Trophoblast cell (in vitro differentiated cells and primary cell): Measurements from ENCODE around the gene HDAC11.

Source experiments
- DNase-seq, 2 donors: peaks; one replicate each; pipeline ENCODE4 v3.0.0-alpha.2; 2016
- H2AFZ ChIP-seq: 2 replicates; pipeline ENCODE4 v1.6.1; 2013; ENCODE audit warnings: low read length, moderate library complexity, mild to moderate bottlenecking; ENCODE audit not compliant: insufficient read depth, poor library complexity
- H2AK5ac ChIP-seq: 2 replicates; pipeline ENCODE4 v1.6.1; 2013; ENCODE audit warnings: mild to moderate bottlenecking, low read length
- H2BK120ac ChIP-seq: 2 replicates; pipeline ENCODE4 v1.6.1; 2013; ENCODE audit warnings: low read length, mild to moderate bottlenecking, moderate library complexity; ENCODE audit not compliant: insufficient read depth, poor library complexity
- H2BK12ac ChIP-seq: 2 replicates; pipeline ENCODE4 v1.6.1; 2013; ENCODE audit warnings: mild to moderate bottlenecking, low read length, moderate library complexity
- H2BK5ac ChIP-seq: 2 replicates; pipeline ENCODE4 v1.6.1; 2013; ENCODE audit warnings: low read length, low read depth, moderate library complexity, mild to moderate bottlenecking; ENCODE audit not compliant: poor library complexity
- H3K14ac ChIP-seq: 2 replicates; pipeline ENCODE4 v1.6.1; 2013; ENCODE audit warnings: mild to moderate bottlenecking, low read length
- H3K18ac ChIP-seq: 2 replicates; pipeline ENCODE4 v1.6.1; 2013; ENCODE audit warnings: mild to moderate bottlenecking, low read length
- H3K23ac ChIP-seq: 2 replicates; pipeline ENCODE4 v1.6.1; 2013; ENCODE audit warnings: low read length
- H3K27ac ChIP-seq: 2 replicates; pipeline ENCODE4 v1.5.1; 2013; ENCODE audit warnings: low read depth, mild to moderate bottlenecking, inconsistent platforms, low read length, moderate library complexity
- H3K27me3 ChIP-seq: 2 replicates; pipeline ENCODE4 v1.6.1; 2013; ENCODE audit warnings: inconsistent platforms, mild to moderate bottlenecking, low read length, moderate library complexity; ENCODE audit not compliant: insufficient read depth
- H3K36me3 ChIP-seq, 2 experiments: 1 replicate in 1 of 2; 2 replicates in 1 of 2; pipeline ENCODE4 v1.6.1; 2013; ENCODE audit warnings: low read length in 2 of 2, mild to moderate bottlenecking in 2 of 2, moderate library complexity in 1 of 2; ENCODE audit not compliant: insufficient read depth in 2 of 2, control insufficient read depth in 1 of 2
- H3K4ac ChIP-seq: 2 replicates; pipeline ENCODE4 v1.6.1; 2013; ENCODE audit warnings: low read depth, mild to moderate bottlenecking, low read length, moderate library complexity
- H3K4me1 ChIP-seq, 2 experiments: 1 replicate in 1 of 2; 2 replicates in 1 of 2; pipeline ENCODE4 v1.6.1; 2013; ENCODE audit warnings: low read length in 2 of 2, mild to moderate bottlenecking in 2 of 2, moderate library complexity in 1 of 2; ENCODE audit not compliant: insufficient read depth in 2 of 2, control insufficient read depth in 1 of 2
- H3K4me2 ChIP-seq: 2 replicates; pipeline ENCODE4 v1.6.1; 2013; ENCODE audit warnings: inconsistent platforms, mild to moderate bottlenecking, low read length, moderate library complexity
- H3K4me3 ChIP-seq: 2 replicates; pipeline ENCODE4 v1.5.1; 2013; ENCODE audit warnings: mild to moderate bottlenecking, low read depth, low read length, inconsistent platforms
- H3K79me1 ChIP-seq: one replicate; pipeline ENCODE4 v1.6.1; 2013; ENCODE audit warnings: low read length
- H3K79me2 ChIP-seq: 2 replicates; pipeline ENCODE4 v1.6.1; 2013; ENCODE audit warnings: low read length, mild to moderate bottlenecking; ENCODE audit not compliant: control insufficient read depth, insufficient read depth, poor library complexity
- H3K9ac ChIP-seq: 2 replicates; pipeline ENCODE4 v1.6.1; 2013; ENCODE audit warnings: mild to moderate bottlenecking, low read length
- H3K9me3 ChIP-seq: 2 replicates; pipeline ENCODE4 v1.6.1; 2013; ENCODE audit warnings: low read depth, mild to moderate bottlenecking, control low read depth, inconsistent platforms, low read length; ENCODE audit not compliant: insufficient read depth
- H4K12ac ChIP-seq: 2 replicates; pipeline ENCODE4 v1.6.1; 2013; ENCODE audit warnings: low read depth, mild to moderate bottlenecking, low read length, moderate library complexity
- H4K8ac ChIP-seq: 2 replicates; pipeline ENCODE4 v1.6.1; 2013; ENCODE audit warnings: low read depth, mild to moderate bottlenecking, low read length, moderate library complexity
- H4K91ac ChIP-seq: one replicate; pipeline ENCODE4 v1.6.1; 2013; ENCODE audit warnings: low read depth, mild to moderate bottlenecking, low read length, moderate library complexity
- WGBS: extraction: QIAGEN DNeasy Blood & Tissue Kit; methylation state at CpG from one replicate; pipeline ENCODE4 v1.1.7; 2013; ENCODE audit warnings: missing lambda C conversion rate; ENCODE audit not compliant: insufficient read length, insufficient coverage; ENCODE audit errors: extremely low coverage; 5-methylcytosine and 5-hydroxymethylcytosine counted together

The HDAC11 gene

DNA sequence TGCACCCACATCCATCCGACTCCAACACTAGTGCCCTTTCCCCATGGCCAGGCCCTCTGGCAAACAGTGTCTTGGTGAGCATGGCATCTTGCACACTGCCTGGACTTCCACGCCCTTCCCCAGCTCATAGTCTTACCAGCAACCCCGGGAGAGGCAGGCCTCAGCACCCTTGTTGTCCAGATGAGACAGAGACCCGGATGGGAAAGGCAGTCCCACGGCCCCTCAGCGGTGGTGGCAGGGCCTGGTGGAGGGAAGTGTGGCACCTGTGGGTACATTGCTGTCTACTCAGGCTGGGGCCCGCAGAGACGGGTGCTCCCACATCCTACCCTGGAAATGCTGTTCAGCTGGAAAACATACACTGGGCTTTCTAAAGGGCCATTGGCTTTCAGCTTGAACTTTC lies 28.4 kb downstream of the HDAC11 start:
- DNase-seq, result no peak
- Histone ChIP-seq H3K9ac (no peak overlapping the region), H4K12ac (no peak overlapping the region)

DNA sequence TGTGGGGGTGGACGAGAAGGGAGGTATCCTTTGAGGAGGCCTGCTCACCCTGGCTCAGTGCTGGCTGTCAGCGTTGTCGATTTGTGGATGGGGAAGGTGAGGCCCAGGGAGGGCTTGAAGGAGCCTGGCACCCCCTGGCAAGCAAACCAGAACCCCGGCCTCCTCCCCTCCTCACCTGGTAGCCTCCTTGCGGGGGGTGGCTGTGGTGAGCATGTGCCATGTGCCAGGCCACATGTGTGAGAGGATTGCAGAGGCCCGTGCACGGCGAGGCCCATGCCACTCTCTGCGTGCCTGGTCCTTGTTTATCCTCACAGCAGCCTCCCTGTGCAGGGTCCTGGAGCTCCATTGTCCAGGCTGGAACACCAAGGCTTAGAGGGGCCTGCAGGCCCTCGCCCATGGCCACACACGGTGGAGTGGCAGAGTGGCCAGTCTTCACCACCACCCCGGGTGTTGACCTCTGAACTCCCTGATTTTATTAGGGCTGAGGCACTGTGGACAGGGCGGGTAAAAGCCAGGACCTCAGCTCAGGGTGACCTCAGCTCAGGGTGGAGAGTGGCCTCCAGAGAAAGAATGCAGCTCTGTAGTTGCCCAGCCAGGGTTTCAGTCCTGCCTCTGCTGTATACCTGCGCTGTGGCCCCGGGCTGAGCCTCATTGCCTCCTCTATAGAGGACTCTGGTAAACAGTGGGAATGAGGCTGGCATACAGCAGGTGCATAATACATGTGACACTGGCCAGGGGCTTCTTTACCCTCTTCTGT lies 29.1 kb downstream of the HDAC11 start:
- Histone ChIP-seq H4K12ac (no peak overlapping the region), H4K91ac (no peak overlapping the region)

More for the DNA sequence above, 28.4 kb downstream of the HDAC11 start:
- Histone ChIP-seq H3K4me1 (peaks cover 0 to 9% of the 10 kb centered on the region in 2 experiments), H2AFZ (no peak overlapping the region), H4K91ac (no peak overlapping the region), H3K23ac (no peak overlapping the region), H3K27ac (no peak overlapping the region), H3K4ac (no peak overlapping the region), H3K9me3 (no peaks in the 10 kb centered on the region), H3K79me1 (peaks cover 2% of the 10 kb centered on the region), H2BK120ac (no peak overlapping the region), H3K36me3 (no peaks in the 10 kb centered on the region), H4K8ac (no peak overlapping the region), H3K4me3 (no peak overlapping the region), H3K27me3 (no peaks in the 10 kb centered on the region), H2AK5ac (no peak overlapping the region), H3K79me2 (no peaks in the 10 kb centered on the region), H2BK5ac (no peak overlapping the region), H3K14ac (no peak overlapping the region), H3K18ac (no peak overlapping the region), H2BK12ac (no peak overlapping the region), H3K4me2 (no peak overlapping the region)
- no CpG with 5 or more reads among the region's 8 CpGs for WGBS

DNA sequence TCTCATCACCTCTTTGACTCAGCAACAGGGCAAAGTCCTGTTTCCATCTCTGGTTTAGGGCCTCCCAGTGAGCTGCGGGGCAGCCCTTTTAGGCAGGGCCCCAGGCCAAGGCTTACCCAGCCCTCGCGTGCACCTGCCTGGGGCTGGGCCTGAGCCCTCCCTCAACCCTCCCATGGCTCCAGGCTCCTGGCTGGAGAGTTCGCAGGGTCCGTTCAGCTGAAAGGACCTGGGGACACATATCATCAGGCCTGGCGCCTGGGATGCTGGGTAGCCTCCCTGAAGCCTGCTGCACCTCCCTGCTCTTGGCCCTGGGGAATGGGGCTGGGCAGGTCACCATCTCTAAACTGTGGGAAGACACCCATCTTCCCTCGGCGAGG lies 29.7 kb downstream of the HDAC11 start:
- Histone ChIP-seq H4K12ac (no peak overlapping the region), H3K79me2 (no peaks in the 10 kb centered on the region), H3K14ac (no peak overlapping the region), H3K27me3 (no peaks in the 10 kb centered on the region), H3K27ac (no peak overlapping the region), H3K79me1 (peaks cover under 1% of the 10 kb centered on the region), H3K4me3 (peak overlapping the region; percentile 2), H2BK5ac (no peak overlapping the region), H3K18ac (no peak overlapping the region), H3K9ac (no peak overlapping the region), H2BK120ac (no peak overlapping the region), H3K4me1 (peaks cover 0 to 14% of the 10 kb centered on the region in 2 experiments), H3K9me3 (no peaks in the 10 kb centered on the region), H4K91ac (no peak overlapping the region), H3K4me2 (no peak overlapping the region), H3K4ac (no peak overlapping the region), H2AFZ (no peak overlapping the region), H2AK5ac (no peak overlapping the region), H3K23ac (no peak overlapping the region), H2BK12ac (no peak overlapping the region), H4K8ac (no peak overlapping the region), H3K36me3 (no peaks in the 10 kb centered on the region)
- no CpG with 5 or more reads among the region's 8 CpGs for WGBS
- no peak for DNase-seq

More for the DNA sequence above, 29.1 kb downstream of the HDAC11 start:
- no peak overlapping the region for H4K8ac ChIP-seq
- no peak overlapping the region for H2AFZ ChIP-seq
- no peak overlapping the region for H2BK5ac ChIP-seq
- H3K4me1 ChIP-seq, result peaks cover 0 to 15% of the 10 kb centered on the region in 2 experiments
- H3K4me3 ChIP-seq, result peak overlapping the region; percentile 2
- H3K9ac ChIP-seq, result no peak overlapping the region
- H3K36me3 ChIP-seq, result no peaks in the 10 kb centered on the region
- no peak overlapping the region for H3K27ac ChIP-seq
- H2BK120ac ChIP-seq, result no peak overlapping the region
- no peak overlapping the region for H3K18ac ChIP-seq
- H2BK12ac ChIP-seq, result no peak overlapping the region
- no peak overlapping the region for H2AK5ac ChIP-seq
- H3K4me2 ChIP-seq, result no peak overlapping the region
- H3K9me3 ChIP-seq, result no peaks in the 10 kb centered on the region
- no peak overlapping the region for H3K4ac ChIP-seq
- H3K79me2 ChIP-seq, result no peaks in the 10 kb centered on the region
- no peaks in the 10 kb centered on the region for H3K27me3 ChIP-seq
- H3K23ac ChIP-seq, result no peak overlapping the region
- DNase-seq, result no peak
- peaks cover 2% of the 10 kb centered on the region for H3K79me1 ChIP-seq
- no peak overlapping the region for H3K14ac ChIP-seq
- no CpG with 5 or more reads among the region's 15 CpGs for WGBS

DNA sequence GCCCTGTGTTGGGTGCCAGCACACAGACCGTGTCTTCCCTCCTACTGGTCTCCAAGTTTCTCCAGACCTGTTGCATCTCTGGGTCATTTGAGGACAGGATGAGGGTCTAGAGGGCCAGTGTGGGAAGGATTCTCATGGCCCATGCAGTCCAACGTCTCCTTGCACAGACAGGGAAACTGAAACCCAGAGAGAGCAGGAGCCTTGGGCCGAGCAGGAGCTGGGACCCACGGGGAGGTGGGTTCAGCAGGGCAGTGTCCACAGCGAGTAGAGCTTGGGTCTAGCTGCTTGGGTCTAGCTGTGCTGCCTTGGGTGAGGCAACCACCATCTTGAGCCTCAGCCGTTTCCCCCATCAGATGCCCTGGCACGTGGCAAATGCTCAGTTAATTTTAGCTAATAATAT lies 32.3 kb downstream of the HDAC11 start:
- Histone ChIP-seq H3K4me1 (peaks cover 0 to 14% of the 10 kb centered on the region in 2 experiments), H2AFZ (no peak overlapping the region), H3K79me2 (no peaks in the 10 kb centered on the region), H3K9ac (no peak overlapping the region), H2BK120ac (no peak overlapping the region), H2BK12ac (no peak overlapping the region), H3K4me3 (no peak overlapping the region), H2BK5ac (no peak overlapping the region), H2AK5ac (no peak overlapping the region), H3K9me3 (no peaks in the 10 kb centered on the region), H3K27ac (no peak overlapping the region), H3K36me3 (no peaks in the 10 kb centered on the region), H3K14ac (no peak overlapping the region), H3K18ac (no peak overlapping the region), H3K4me2 (no peak overlapping the region), H4K8ac (no peak overlapping the region), H3K4ac (no peak overlapping the region), H3K27me3 (no peaks in the 10 kb centered on the region), H3K79me1 (no peaks in the 10 kb centered on the region), H4K91ac (no peak overlapping the region), H4K12ac (no peak overlapping the region), H3K23ac (no peak overlapping the region)
- no peak for DNase-seq
- WGBS, result no CpG with 5 or more reads among the region's 7 CpGs
